Keratinocyte (primary cell): ENCODE results near the gene FCGR3B. TPM values are rescaled to one million over a fixed set of nuclear protein-coding genes. Genes with fewer than 3 reads are reported as not detected.
A peak's percentile ranks its signal among the peaks of the same experiment; 100 is the strongest.
"Not testable (repeated sequence)": the region's sequence is repeated elsewhere in the genome, so short reads cannot be mapped to it uniquely, and the experiment has no call there.

Experiments
- DNase-seq: peaks from one replicate; pipeline ENCODE4 v3.0.0-alpha.2; 2011; ENCODE audit warnings: low read depth, missing footprints, low spot score
- FAIRE-seq: peaks from 2 replicates; lab custom pipeline; 2011; peaks lifted over from hg19 to GRCh38; lab: Jason Lieb, UNC
- H2AFZ ChIP-seq: 2 replicates; pipeline ENCODE4 v1.6.0; 2012; ENCODE audit warnings: low read length, control low read depth, inconsistent platforms; ENCODE audit not compliant: control insufficient read depth
- H3K27ac ChIP-seq: 2 replicates; pipeline ENCODE4 v1.5.1; 2011; ENCODE audit warnings: low read length; ENCODE audit not compliant: control insufficient read depth, insufficient read depth
- H3K27me3 ChIP-seq: 3 replicates; pipeline ENCODE4 v1.6.0; 2011; ENCODE audit warnings: low read length; ENCODE audit not compliant: control insufficient read depth, insufficient read depth; ENCODE audit errors: extremely low read depth
- H3K36me3 ChIP-seq, 2 experiments: 2 replicates in 1 of 2; 3 replicates in 1 of 2; pipeline ENCODE4 v1.5.1; 2011; ENCODE audit warnings: low read length in 2 of 2, mild to moderate bottlenecking in 1 of 2; ENCODE audit not compliant: control insufficient read depth in 2 of 2, insufficient read depth in 2 of 2; ENCODE audit errors: extremely low read depth in 1 of 2
- H3K4me1 ChIP-seq: 3 replicates; pipeline ENCODE4 v1.5.1; 2011; ENCODE audit warnings: low read length; ENCODE audit not compliant: control insufficient read depth, insufficient read depth; ENCODE audit errors: extremely low read depth
- H3K4me2 ChIP-seq: 3 replicates; pipeline ENCODE4 v1.6.0; 2011; ENCODE audit warnings: low read depth, low read length; ENCODE audit not compliant: control insufficient read depth, insufficient read depth; ENCODE audit errors: extremely low read depth
- H3K4me3 ChIP-seq, 3 experiments: fragments of 200-600 bp in 1 of 3; sonication (generic) in 1 of 3; 2 replicates in 2 of 3; 3 replicates in 1 of 3; pipeline ENCODE4 v1.5.1; 2011 to 2016; ENCODE audit warnings: low read length in 3 of 3, mild to moderate bottlenecking in 3 of 3, control low read depth in 2 of 3, inconsistent platforms in 1 of 3, low read depth in 1 of 3, mixed read lengths in 1 of 3, mixed run types in 1 of 3, moderate library complexity in 1 of 3; ENCODE audit not compliant: control insufficient read depth in 2 of 3, insufficient read depth in 2 of 3; ENCODE audit errors: extremely low read depth in 1 of 3
- H3K79me2 ChIP-seq: 2 replicates; pipeline ENCODE4 v1.6.0; 2012; ENCODE audit warnings: low read length; ENCODE audit not compliant: control insufficient read depth, insufficient read depth
- H3K9ac ChIP-seq: 3 replicates; pipeline ENCODE4 v1.6.0; 2011; ENCODE audit warnings: low read length; ENCODE audit not compliant: control insufficient read depth, insufficient read depth; ENCODE audit errors: extremely low read depth
- H3K9me1 ChIP-seq: 3 replicates; pipeline ENCODE4 v1.6.0; 2011; ENCODE audit warnings: low read length; ENCODE audit not compliant: control insufficient read depth, insufficient read depth; ENCODE audit errors: extremely low read depth
- H3K9me3 ChIP-seq: 2 replicates; pipeline ENCODE4 v1.5.1; 2012; ENCODE audit warnings: low read depth, low read length; ENCODE audit not compliant: control insufficient read depth
- H4K20me1 ChIP-seq: 3 replicates; pipeline ENCODE4 v1.6.0; 2011; ENCODE audit warnings: low read length; ENCODE audit not compliant: control insufficient read depth, insufficient read depth; ENCODE audit errors: extremely low read depth
- dilution Hi-C: fragments of 300-500 bp; cut with MboI; formaldehyde crosslinking; loops from one replicate; pipeline ENCODE4 v1.7.0; 2020; ENCODE audit warnings: low sequenced_read_pairs; ENCODE audit not compliant: extremely low pct_ligation_motif_present
- polyA plus RNA-seq, 5 experiments: library from polyadenylated mRNA; depleted of rRNA in 3 of 5; stranded (reverse) in 3 of 5; stranded (forward) in 1 of 5; unstranded in 1 of 5; fragments of >200 nt; gene quantifications; 1 replicate in 1 of 5; 2 replicates in 3 of 5; 3 replicates in 1 of 5; pipeline versions ENCODE4 v1.2.1 to v1.2.3, GENCODE V29; 2011 to 2012; ENCODE audit warnings: missing spikeins in 2 of 5, low read depth in 1 of 5, low replicate concordance in 1 of 5
- TF ChIP-seq, protein P1 (sequence below), 3 experiments: IDR thresholded peaks in 1 of 3; conservative IDR thresholded peaks in 1 of 3; optimal IDR thresholded peaks in 1 of 3; 2 replicates in 2 of 3; 3 replicates in 1 of 3; pipeline versions ENCODE3 to v1.5.1; 2011; ENCODE audit warnings: low read length in 3 of 3, mild to moderate bottlenecking in 3 of 3, moderate library complexity in 2 of 3, control low read depth in 1 of 3, inconsistent platforms in 1 of 3; ENCODE audit not compliant: insufficient read depth in 2 of 3; ENCODE audit errors: extremely low read depth in 1 of 3

The FCGR3B gene
- polyA plus RNA-seq, 1 donor (not counting 4 experiments of a cell fraction or from before 2014, with no cell fraction given): not detected

DNA sequence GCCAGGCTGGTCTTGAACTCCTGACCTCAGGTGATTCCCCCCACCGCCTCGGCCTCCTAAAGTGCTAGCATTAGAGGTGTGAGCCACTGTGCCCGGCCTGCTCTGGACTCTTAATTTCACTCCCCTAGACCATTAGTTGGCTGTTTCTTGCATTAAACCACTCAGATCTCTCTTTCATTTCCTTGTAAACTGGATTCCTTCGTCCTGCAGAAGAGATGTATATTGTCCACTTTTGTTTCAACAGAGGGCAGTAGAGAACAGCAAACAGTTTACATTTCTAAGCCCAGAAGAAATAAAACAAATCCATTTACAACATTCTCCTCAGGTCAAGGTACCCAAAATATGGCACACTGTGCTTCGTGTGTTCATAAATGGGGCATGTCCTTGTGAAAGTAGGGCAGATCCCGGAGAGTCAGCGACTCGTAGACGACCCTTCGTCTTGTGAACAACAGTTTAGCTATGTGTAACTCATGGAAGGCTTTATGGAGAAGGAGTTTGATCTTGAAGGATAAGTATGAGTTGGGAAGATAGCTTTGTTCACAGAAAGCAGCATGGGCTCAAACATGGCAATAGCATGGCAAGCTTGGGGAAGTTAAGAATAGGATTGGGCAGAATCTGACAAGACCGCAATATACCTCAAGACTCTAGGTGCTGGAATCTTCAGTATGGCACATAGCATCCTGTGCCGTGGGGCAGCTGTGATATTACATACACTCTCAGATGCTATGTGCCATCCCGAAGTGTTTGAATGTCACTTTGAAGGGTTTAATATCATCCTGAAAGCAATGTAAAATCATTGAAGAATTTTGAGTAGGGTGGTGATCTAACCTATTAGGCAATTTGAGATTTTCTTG is 16.8 kb upstream of the FCGR3B start:
- H3K36me3 ChIP-seq, dilution Hi-C loops, H3K4me1 ChIP-seq, DNase-seq, H3K9me3 ChIP-seq, H4K20me1 ChIP-seq, H2AFZ ChIP-seq, H3K79me2 ChIP-seq, H3K9ac ChIP-seq, H3K4me2 ChIP-seq, H3K4me3 ChIP-seq, H3K27ac ChIP-seq, H3K9me1 ChIP-seq, H3K27me3 ChIP-seq: not testable (repeated sequence)
- TF ChIP-seq, protein P1, sequence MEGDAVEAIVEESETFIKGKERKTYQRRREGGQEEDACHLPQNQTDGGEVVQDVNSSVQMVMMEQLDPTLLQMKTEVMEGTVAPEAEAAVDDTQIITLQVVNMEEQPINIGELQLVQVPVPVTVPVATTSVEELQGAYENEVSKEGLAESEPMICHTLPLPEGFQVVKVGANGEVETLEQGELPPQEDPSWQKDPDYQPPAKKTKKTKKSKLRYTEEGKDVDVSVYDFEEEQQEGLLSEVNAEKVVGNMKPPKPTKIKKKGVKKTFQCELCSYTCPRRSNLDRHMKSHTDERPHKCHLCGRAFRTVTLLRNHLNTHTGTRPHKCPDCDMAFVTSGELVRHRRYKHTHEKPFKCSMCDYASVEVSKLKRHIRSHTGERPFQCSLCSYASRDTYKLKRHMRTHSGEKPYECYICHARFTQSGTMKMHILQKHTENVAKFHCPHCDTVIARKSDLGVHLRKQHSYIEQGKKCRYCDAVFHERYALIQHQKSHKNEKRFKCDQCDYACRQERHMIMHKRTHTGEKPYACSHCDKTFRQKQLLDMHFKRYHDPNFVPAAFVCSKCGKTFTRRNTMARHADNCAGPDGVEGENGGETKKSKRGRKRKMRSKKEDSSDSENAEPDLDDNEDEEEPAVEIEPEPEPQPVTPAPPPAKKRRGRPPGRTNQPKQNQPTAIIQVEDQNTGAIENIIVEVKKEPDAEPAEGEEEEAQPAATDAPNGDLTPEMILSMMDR (optimal IDR thresholded peaks at IDR 0.05 in 1 of 3, IDR thresholded peaks at IDR 0.05 in 1 of 3, conservative IDR thresholded peaks at IDR 0.05 in 1 of 3; ENCODE audit: extremely low read depth in 1 of 3, insufficient read depth in 2 of 3, low read length in 3 of 3): peak in 2 of 3 experiments; percentile 35 to 39
- FAIRE-seq: peak; percentile 51

DNA sequence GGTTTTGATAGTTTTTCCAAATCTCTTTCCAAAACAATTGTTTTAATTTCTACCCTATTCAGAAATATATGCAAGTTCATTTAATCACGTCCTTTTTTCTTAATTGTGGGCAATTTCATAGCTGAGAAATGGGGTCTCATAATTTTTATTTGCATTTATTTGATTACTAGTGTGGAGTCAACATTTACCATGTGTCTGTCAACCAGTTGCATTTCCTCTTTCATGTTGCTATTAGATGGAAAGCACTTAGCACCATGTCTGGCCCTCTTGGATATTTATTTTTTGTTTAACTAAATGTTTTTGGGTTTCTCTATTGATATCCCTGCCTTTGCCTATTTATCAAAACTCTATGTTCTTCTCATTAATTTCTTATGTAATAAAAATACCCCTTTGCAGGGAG is 13.9 kb upstream of the FCGR3B start:
- H3K4me1 ChIP-seq, H3K36me3 ChIP-seq, dilution Hi-C loops, H3K27ac ChIP-seq, H2AFZ ChIP-seq, H3K4me2 ChIP-seq, FAIRE-seq, H3K4me3 ChIP-seq, H3K9ac ChIP-seq, H3K9me3 ChIP-seq, H3K9me1 ChIP-seq, DNase-seq, H3K79me2 ChIP-seq, H3K27me3 ChIP-seq, H4K20me1 ChIP-seq: not testable (repeated sequence)

DNA sequence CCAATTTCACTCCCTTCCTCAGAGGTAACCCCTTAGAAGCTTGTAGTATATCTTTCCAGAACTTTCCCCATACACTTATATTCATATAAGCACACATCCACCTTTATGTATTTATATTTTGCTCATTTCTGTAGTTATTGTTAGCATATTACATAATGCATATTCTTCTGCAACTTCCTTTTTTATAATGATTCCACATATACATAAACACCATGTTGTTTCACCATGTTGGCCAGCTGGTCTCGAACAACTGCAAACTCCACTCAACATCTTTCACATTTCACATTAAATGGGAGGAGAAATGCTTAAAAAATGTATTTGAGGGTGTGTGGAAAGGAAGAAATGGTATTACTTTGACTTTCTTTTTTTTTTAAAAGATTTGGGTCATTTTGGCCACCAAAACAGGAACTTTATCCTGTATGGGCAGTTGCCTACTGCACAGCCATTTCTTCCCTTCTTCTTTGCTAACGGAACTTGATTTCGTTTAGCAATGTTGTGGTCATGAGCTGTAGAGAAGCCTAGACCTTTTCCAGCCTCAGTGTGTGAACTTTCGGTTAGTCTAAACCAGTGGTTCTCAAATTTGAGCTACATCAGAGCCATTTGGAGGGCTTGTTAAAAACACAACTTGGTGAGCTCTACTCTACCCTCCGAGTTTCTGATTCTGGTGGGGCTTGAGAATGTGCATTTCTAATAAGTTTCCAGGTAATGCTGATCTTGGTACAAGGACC is 12.7 kb upstream of the FCGR3B start:
- H3K36me3 ChIP-seq, FAIRE-seq, H3K79me2 ChIP-seq, dilution Hi-C loops, H3K9me1 ChIP-seq, H3K4me3 ChIP-seq, H3K9me3 ChIP-seq, H3K4me1 ChIP-seq, H3K4me2 ChIP-seq, H3K9ac ChIP-seq, H3K27ac ChIP-seq, H3K27me3 ChIP-seq, H4K20me1 ChIP-seq, DNase-seq, H2AFZ ChIP-seq: not testable (repeated sequence)

DNA sequence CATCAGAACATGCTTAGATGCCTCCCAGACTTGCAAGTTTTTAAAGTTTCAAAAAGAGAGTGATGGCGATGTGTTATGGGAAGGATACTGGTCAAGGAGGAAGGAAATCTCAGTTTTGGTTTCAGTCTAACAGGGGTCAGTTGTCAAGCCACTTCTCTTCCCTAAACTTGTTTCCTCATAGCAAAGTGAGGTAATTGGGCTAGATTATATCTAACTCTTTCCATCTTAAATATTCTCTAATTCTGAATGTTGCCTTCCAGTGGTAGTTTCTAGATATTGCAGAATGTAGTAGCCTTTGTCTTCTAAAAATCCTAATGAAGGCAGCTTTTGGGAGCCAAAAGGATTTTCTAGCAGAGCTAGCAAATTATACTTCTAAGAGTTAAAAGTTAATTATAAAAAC is 11.7 kb upstream of the FCGR3B start:
- H3K9me3 ChIP-seq, H3K4me1 ChIP-seq, H3K4me3 ChIP-seq, DNase-seq, H2AFZ ChIP-seq, H3K36me3 ChIP-seq, H3K4me2 ChIP-seq, H3K27me3 ChIP-seq, H3K9me1 ChIP-seq, dilution Hi-C loops, H4K20me1 ChIP-seq, H3K27ac ChIP-seq, FAIRE-seq, H3K9ac ChIP-seq, H3K79me2 ChIP-seq: not testable (repeated sequence)
